Kidney glomerular epithelial cell (primary cell): Measurements from ENCODE around the gene RNF38.

Experiments used
- DNase-seq: peaks from one replicate; lab custom pipeline; 2025; lab: John Stamatoyannopoulos, UW

Gene RNF38

DNA sequence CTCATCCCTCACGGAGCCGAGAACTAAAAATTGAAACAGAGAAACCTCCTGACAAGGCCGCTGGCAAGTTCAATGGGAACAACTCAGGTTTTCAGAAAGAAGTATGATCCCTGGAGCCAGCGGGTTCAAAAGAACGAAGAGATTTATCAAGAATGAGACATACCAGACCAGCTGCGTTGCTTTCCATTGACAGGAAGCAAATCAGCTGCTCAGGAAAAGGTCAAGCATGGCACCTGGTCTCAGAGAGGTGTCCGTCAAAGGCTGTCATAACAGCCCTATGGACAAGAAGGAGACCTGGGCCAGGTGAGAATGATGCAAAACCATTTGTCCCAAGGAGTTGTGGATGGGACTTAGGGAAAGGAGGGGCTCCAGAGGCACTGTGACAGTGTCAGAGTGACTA lies 106.9 kb downstream of the RNF38 start:
- no peak for DNase-seq

DNA sequence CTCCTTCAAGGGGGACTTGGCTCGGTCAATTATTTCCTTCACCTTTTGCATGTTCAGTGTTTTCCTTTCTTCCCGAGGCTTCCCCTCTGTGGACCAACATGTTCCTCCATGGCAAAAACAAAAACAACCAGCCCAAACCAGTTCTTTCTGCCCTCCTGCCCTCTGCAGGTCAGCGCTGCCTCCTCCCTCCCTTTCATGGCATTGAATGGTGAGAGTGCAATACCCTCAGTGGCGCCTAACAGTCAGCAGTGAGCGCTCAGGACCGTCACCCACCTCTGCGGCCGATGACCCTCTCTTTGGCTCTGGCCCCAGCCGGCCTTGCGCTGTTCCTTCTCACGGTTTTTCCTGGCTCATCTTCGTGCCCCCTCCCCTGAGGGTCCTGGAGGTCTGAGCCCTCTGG lies 107.4 kb downstream of the RNF38 start:
- DNase-seq, result no peak

DNA sequence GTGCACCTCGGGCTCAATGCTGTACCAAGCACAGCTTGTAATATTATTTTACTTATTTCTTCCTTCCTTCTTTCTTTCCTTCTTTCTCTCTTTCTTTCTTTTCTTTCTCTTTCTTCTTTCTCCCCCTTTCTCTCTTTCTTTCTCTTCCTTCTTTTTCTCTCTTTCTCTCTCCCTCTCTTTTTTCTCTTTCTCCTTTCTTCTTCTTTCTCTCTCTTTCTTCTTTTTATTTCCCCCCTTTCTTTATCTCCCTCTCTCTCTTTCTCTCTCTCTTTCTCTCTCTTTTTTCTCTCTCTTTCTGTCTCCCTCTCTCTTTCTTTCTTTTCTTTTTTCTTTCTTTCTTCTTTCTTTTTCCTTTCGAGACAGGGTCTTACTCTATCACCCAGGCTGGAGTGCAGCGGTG lies 109.1 kb downstream of the RNF38 start:
- DNase-seq, result no peak

DNA sequence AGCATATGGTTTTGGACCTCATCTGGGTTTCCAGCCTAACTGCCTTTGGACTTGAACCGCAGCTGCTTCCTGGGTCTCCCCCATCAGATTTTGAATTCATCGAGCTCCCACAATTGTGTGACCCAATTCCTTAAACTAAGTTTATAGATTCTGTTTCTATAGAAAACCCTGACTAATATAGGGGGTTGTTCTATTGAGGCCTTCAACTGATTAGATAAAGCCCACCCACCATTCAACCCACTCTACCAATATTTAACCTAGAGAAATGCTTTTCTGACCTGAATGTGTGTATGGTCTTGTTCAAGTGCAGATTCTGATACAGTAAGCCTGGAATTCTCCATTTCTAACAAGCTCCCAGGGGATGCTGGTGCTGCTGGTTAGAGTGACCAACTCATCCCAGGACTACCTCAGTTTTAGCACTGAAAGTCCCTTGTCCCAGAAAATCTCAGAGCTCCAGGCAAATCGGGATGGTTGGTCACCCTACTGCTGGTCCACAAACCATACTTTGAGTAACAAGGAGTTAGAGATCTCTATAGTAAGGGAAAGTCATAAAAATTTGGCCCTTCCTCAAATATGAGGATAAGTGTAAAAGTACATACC lies 110.1 kb downstream of the RNF38 start:
- DNase-seq, result no peak

DNA sequence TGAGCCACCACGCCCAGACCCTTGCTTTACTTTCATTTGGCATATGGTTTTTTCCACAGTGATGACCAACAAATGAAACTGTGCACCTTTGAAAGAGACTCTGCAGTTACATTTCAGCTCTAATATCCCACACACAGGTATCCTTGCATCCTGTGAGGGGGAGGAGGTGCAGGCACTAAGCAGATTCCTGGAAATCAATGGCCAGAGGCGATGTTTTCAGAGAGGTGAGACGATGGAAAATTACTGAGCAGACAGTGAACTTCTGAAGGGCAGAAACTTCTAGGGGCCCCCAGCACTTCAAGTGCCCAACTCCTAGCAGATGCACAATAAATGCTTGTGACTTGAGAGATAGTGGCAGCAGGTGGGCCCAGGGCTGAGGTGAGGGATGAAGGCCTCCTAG lies 112.0 kb downstream of the RNF38 start:
- peak; percentile 14 for DNase-seq
